H9 (cell line): ENCODE data around the gene KCTD20. TPM values are rescaled to one million over a fixed set of nuclear protein-coding genes. Genes with fewer than 3 reads are reported as not detected.

ENCODE experiments used
- DNase-seq: peaks from one replicate; pipeline ENCODE4 v3.0.0-alpha.2; 2017
- H2AFZ ChIP-seq: one replicate; pipeline ENCODE4 v1.6.1; 2013; ENCODE audit warnings: mild to moderate bottlenecking, low read length, control low read depth, moderate library complexity
- H2AK5ac ChIP-seq: 2 replicates; pipeline ENCODE4 v1.6.1; 2013; ENCODE audit warnings: low read length, control low read depth, mixed read lengths; ENCODE audit not compliant: insufficient read length
- H2BK120ac ChIP-seq: one replicate; pipeline ENCODE4 v1.6.1; 2013; ENCODE audit warnings: low read depth, mild to moderate bottlenecking, low read length, control low read depth, inconsistent platforms; ENCODE audit not compliant: poor library complexity, severe bottlenecking
- H2BK12ac ChIP-seq: 2 replicates; pipeline ENCODE4 v1.6.1; 2013; ENCODE audit warnings: low read length, control low read depth, mixed read lengths, low read depth; ENCODE audit not compliant: insufficient read length
- H2BK15ac ChIP-seq: 2 replicates; pipeline ENCODE4 v1.6.1; 2013; ENCODE audit warnings: low read depth, low read length, control low read depth
- H2BK20ac ChIP-seq: one replicate; pipeline ENCODE4 v1.6.1; 2013; ENCODE audit warnings: low read depth, mild to moderate bottlenecking, low read length, control low read depth, inconsistent platforms; ENCODE audit not compliant: poor library complexity, severe bottlenecking
- H2BK5ac ChIP-seq: 2 replicates; pipeline ENCODE4 v1.6.1; 2013; ENCODE audit warnings: low read length, control low read depth, mixed read lengths; ENCODE audit not compliant: insufficient read length
- H3K14ac ChIP-seq: 2 replicates; pipeline ENCODE4 v1.6.1; 2013; ENCODE audit warnings: low read length, control low read depth; ENCODE audit not compliant: insufficient read depth
- H3K18ac ChIP-seq: 2 replicates; pipeline ENCODE4 v1.6.1; 2013; ENCODE audit warnings: low read depth, mild to moderate bottlenecking, mixed read lengths, low read length, control low read depth; ENCODE audit not compliant: insufficient read length
- H3K23ac ChIP-seq: 2 replicates; pipeline ENCODE4 v1.6.1; 2013; ENCODE audit warnings: low read length, control low read depth, mixed read lengths, low read depth; ENCODE audit not compliant: insufficient read length
- H3K23me2 ChIP-seq: 2 replicates; pipeline ENCODE4 v1.6.1; 2013; ENCODE audit warnings: low read depth, mild to moderate bottlenecking, mixed read lengths, low read length, control low read depth; ENCODE audit not compliant: insufficient read length, poor library complexity, severe bottlenecking
- H3K27ac ChIP-seq: 2 replicates; pipeline ENCODE4 v1.5.1; 2013; ENCODE audit warnings: low read length, control low read depth, mixed read lengths, low read depth; ENCODE audit not compliant: insufficient read length
- H3K27me3 ChIP-seq: 2 replicates; pipeline ENCODE4 v1.6.1; 2013; ENCODE audit warnings: low read length, control low read depth, inconsistent platforms; ENCODE audit not compliant: insufficient read depth
- H3K4ac ChIP-seq: 2 replicates; pipeline ENCODE4 v1.6.1; 2013; ENCODE audit warnings: low read depth, mild to moderate bottlenecking, control low read depth, inconsistent platforms, low read length, moderate library complexity
- H3K4me1 ChIP-seq: 2 replicates; pipeline ENCODE4 v1.6.1; 2013; ENCODE audit warnings: low read length, control low read depth, inconsistent platforms; ENCODE audit not compliant: insufficient read depth
- H3K4me2 ChIP-seq: 2 replicates; pipeline ENCODE4 v1.6.1; 2013; ENCODE audit warnings: low read length, control low read depth, mixed read lengths; ENCODE audit not compliant: insufficient read length, insufficient read depth
- H3K56ac ChIP-seq: 2 replicates; pipeline ENCODE4 v1.6.1; 2013; ENCODE audit warnings: low read depth, mild to moderate bottlenecking, mixed read lengths, low read length, control low read depth; ENCODE audit not compliant: insufficient read length
- H3K79me1 ChIP-seq: 2 replicates; pipeline ENCODE4 v1.6.1; 2013; ENCODE audit warnings: low read depth, mild to moderate bottlenecking, moderate library complexity, low read length, control low read depth, inconsistent platforms; ENCODE audit not compliant: insufficient read depth, poor library complexity, severe bottlenecking
- H3K79me2 ChIP-seq: 2 replicates; pipeline ENCODE4 v1.6.1; 2013; ENCODE audit warnings: low read length, control low read depth, inconsistent platforms; ENCODE audit not compliant: insufficient read depth
- H3K9ac ChIP-seq: 2 replicates; pipeline ENCODE4 v1.6.1; 2013; ENCODE audit warnings: low read length, control low read depth, mixed read lengths; ENCODE audit not compliant: insufficient read length; ENCODE audit errors: extremely low read depth
- H3K9me3 ChIP-seq: one replicate; pipeline ENCODE4 v1.6.1; 2013; ENCODE audit warnings: low read depth, low read length, inconsistent platforms; ENCODE audit not compliant: control insufficient read depth
- H3T11ph ChIP-seq: one replicate; pipeline ENCODE4 v1.6.1; 2013; ENCODE audit warnings: mild to moderate bottlenecking, low read length, control low read depth, inconsistent platforms
- H4K20me1 ChIP-seq: one replicate; pipeline ENCODE4 v1.6.1; 2013; ENCODE audit not compliant: control insufficient read depth, insufficient read length, insufficient read depth
- H4K5ac ChIP-seq: 2 replicates; pipeline ENCODE4 v1.6.1; 2013; ENCODE audit warnings: low read depth, mild to moderate bottlenecking, mixed read lengths, low read length, control low read depth; ENCODE audit not compliant: insufficient read length
- H4K8ac ChIP-seq: replicated peaks from 2 replicates; pipeline ENCODE4 v1.6.1; 2013; ENCODE audit warnings: low read length, control low read depth, mixed read lengths, low read depth; ENCODE audit not compliant: insufficient read length
- H4K91ac ChIP-seq: 2 replicates; pipeline ENCODE4 v1.6.1; 2013; ENCODE audit warnings: low read depth, mild to moderate bottlenecking, moderate library complexity, mixed read lengths, low read length, control low read depth; ENCODE audit not compliant: insufficient read length
- H3K27ac Mint-ChIP-seq, 3 experiments: 2 replicates in 2 of 3; 3 replicates in 1 of 3; pipeline ENCODE4 v1.8.0; 2020 to 2021; ENCODE audit warnings: mixed read lengths in 3 of 3, mild to moderate bottlenecking in 1 of 3, moderate library complexity in 1 of 3
- H3K27me3 Mint-ChIP-seq: 2 replicates; pipeline ENCODE4 v1.8.0; 2021; ENCODE audit warnings: low read depth, mild to moderate bottlenecking, moderate library complexity, mixed read lengths
- H3K36me3 Mint-ChIP-seq, 3 experiments: 2 replicates in 2 of 3; 3 replicates in 1 of 3; pipeline ENCODE4 v1.8.0; 2020 to 2021; ENCODE audit warnings: low read depth in 3 of 3, mixed read lengths in 3 of 3; ENCODE audit not compliant: insufficient read depth in 1 of 3
- H3K4me1 Mint-ChIP-seq, 2 experiments: 2 replicates each; pipeline ENCODE4 v1.8.0; 2020; ENCODE audit warnings: mixed read lengths in 2 of 2
- H3K4me3 Mint-ChIP-seq, 2 experiments: 2 replicates in 1 of 2; 3 replicates in 1 of 2; pipeline ENCODE4 v1.8.0; 2020 to 2021; ENCODE audit warnings: mild to moderate bottlenecking in 2 of 2, mixed read lengths in 2 of 2, moderate library complexity in 1 of 2
- H3K9me3 Mint-ChIP-seq, 2 experiments: 2 replicates in 1 of 2; 3 replicates in 1 of 2; pipeline ENCODE4 v1.8.0; 2020; ENCODE audit warnings: mild to moderate bottlenecking in 2 of 2, mixed read lengths in 2 of 2, moderate library complexity in 1 of 2
- CTCF ChIP-seq: fragments of 200-600 bp; sonication (generic); conservative IDR thresholded peaks from 3 replicates; pipeline ENCODE4 v1.8.0; 2021; ENCODE audit warnings: antibody characterized with exemption, mild to moderate bottlenecking
- WGBS: extraction: QIAGEN DNeasy Blood & Tissue Kit; methylation state at CpG from one replicate; pipeline ENCODE4 v1.1.7; 2013; ENCODE audit warnings: missing lambda C conversion rate, low lambda C conversion rate, mixed read lengths; ENCODE audit not compliant: insufficient read length; ENCODE audit errors: extremely low coverage; 5-methylcytosine and 5-hydroxymethylcytosine counted together
- total RNA-seq: library from RNA; stranded (reverse); gene quantifications from 2 replicates; pipeline ENCODE4 v1.2.1, GENCODE V29; 2021

The KCTD20 gene
- total RNA-seq, 1 experiment from 2014 or later = 22.6 TPM

DNA sequence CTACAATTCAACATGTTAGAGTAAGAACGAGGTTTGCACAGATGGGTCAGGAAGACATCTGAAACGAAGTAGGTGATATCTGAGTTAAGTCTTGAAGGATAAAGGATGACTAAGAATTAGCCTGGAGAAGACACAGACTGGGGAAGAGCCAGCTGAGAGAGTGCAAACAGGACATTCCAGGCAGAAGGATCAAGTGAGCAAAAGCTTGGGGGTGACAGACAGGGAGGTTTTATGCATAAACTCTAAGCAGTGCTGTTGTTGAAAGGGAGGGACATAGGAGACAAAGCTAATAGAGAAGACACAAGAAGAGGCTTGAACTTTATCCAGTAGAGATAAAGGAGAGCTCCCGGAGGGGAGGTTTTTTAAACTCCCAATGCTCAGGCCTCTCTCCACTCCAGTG is 40.3 kb upstream of the KCTD20 start:
- Histone ChIP-seq H3K79me2 (no peaks in the 10 kb centered on the region), H2BK120ac (no peak overlapping the region), H3K14ac (no peak overlapping the region), H2BK5ac (no peak overlapping the region), H3T11ph (no peak overlapping the region), H3K27ac (no peak overlapping the region), H2BK15ac (no peak overlapping the region), H3K4me2 (no peak overlapping the region), H3K4ac (no peak overlapping the region), H2AFZ (no peak overlapping the region), H3K23ac (no peak overlapping the region), H3K18ac (no peak overlapping the region), H3K23me2 (no peaks in the 10 kb centered on the region), H4K20me1 (no peaks in the 10 kb centered on the region), H3K9ac (no peak overlapping the region), H3K9me3 (no peaks in the 10 kb centered on the region), H3K79me1 (no peaks in the 10 kb centered on the region), H2BK12ac (no peak overlapping the region), H3K27me3 (no peaks in the 10 kb centered on the region), H4K8ac (no peak overlapping the region), H3K4me1 (no peaks in the 10 kb centered on the region), H4K5ac (no peak overlapping the region), H2AK5ac (no peak overlapping the region), H4K91ac (no peak overlapping the region), H3K56ac (no peak overlapping the region), H2BK20ac (no peak overlapping the region)
- no peaks in the 10 kb centered on the region for H3K4me1 Mint-ChIP-seq
- H3K4me3 Mint-ChIP-seq = no peak overlapping the region
- DNase-seq = no peak
- no peak for TF ChIP-seq CTCF
- H3K36me3 Mint-ChIP-seq = no peaks in the 10 kb centered on the region
- H3K27me3 Mint-ChIP-seq = peaks cover 2% of the 10 kb centered on the region; the same call in 1 of the 2 replicates
- no peaks in the 10 kb centered on the region; a peak in 1 of 5 replicates for H3K9me3 Mint-ChIP-seq
- no peak overlapping the region for H3K27ac Mint-ChIP-seq
- no CpG with 5 or more reads among the region's 3 CpGs for WGBS
